GM15510 (cell line): ENCODE measurements around the gene NLRP9.

Experiments used
- POLR2A ChIP-seq: IDR thresholded peaks from 3 replicates; pipeline ENCODE4 v1.6.1; 2011; ENCODE audit warnings: borderline replicate concordance; ENCODE audit not compliant: insufficient read length; ENCODE audit errors: extremely low read depth

The NLRP9 gene

GRCh38 chr19:55705972-55706371 lies 32.2 kb downstream of the NLRP9 start:
- no peak for TF ChIP-seq POLR2A

GRCh38 chr19:55704494-55705245 lies 33.5 kb downstream of the NLRP9 start:
- no peak for TF ChIP-seq POLR2A

DNA sequence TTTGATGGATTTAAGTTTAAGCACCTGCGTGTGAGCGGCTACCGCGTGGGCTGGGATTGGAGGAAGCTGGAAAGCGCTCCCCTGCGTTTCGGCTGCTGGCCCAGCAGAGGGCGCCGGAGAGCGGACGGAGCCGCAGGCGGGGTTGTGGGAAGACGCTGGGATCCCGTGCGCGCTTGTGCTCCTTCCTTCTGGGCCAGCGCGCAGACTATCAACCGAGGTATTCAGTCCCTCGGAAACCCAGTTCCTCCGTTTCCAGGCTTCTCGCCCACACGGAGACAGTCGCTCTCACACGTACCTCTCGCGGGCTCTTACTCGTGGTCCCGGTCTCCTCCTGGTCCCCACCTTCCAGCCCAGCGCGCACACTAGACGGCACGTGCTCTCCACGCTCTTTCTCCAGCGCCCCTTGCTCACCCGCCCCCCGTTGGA lies 34.4 kb downstream of the NLRP9 start:
- no peak for TF ChIP-seq POLR2A

DNA sequence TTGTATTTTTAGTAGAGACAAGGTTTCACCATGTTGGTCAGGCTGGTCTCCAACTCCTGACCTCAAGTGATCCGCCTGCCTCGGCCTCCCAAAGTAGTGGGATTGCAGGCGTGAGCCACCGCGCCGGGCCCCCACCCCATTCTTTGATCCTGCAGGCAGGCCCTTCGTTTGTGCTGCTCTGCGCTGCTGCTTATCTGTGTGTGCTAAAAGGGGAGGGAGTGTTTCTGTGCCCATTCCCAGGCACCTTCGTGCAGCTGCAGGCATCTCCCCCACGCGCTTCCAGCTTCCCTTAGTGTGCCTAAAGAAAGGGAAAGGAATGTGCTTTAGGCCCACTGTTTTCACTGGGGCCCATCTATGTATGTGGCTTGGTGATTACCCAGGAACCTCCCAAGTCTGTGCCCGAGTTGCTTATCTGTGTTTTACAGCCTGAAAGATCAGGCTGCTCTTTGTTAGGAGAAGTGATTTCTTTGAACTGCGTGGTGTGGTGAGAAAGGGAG lies 36.0 kb downstream of the NLRP9 start:
- TF ChIP-seq POLR2A, result no peak

GRCh38 chr19:55700813-55701212 lies 37.4 kb downstream of the NLRP9 start:
- no peak for TF ChIP-seq POLR2A

DNA sequence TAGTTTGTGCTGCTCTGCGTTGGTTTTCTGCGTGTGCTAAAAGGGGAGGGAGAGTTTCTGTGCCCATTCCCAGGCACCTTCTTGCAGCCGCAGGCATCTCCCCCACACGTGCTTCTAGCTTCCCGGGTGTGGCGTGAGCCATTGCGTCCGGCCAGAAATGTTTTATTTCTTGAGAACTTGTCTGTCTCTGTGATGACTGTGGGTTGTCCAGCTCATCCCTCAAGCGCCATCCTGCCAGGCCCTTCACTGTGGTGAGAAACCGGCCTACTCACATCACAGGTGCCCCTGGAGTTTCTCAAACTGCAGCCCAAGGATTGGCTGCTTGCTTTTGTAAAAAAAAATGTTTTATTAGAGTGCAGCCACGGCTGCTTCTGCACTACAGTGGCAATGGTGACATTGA lies 39.0 kb downstream of the NLRP9 start:
- TF ChIP-seq POLR2A, result no peak

GRCh38 chr19:55698256-55698655 lies 39.9 kb downstream of the NLRP9 start:
- no peak for TF ChIP-seq POLR2A

- TF ChIP-seq POLR2A, result no peak
These were observed 40.5 kb downstream of the NLRP9 start for GRCh38 chr19:55697698-55698097.

GRCh38 chr19:55697069-55697440 lies 41.1 kb downstream of the NLRP9 start:
- no peak for TF ChIP-seq POLR2A

- TF ChIP-seq POLR2A, result no peak
These were observed 41.7 kb downstream of the NLRP9 start for GRCh38 chr19:55696301-55697068.

DNA sequence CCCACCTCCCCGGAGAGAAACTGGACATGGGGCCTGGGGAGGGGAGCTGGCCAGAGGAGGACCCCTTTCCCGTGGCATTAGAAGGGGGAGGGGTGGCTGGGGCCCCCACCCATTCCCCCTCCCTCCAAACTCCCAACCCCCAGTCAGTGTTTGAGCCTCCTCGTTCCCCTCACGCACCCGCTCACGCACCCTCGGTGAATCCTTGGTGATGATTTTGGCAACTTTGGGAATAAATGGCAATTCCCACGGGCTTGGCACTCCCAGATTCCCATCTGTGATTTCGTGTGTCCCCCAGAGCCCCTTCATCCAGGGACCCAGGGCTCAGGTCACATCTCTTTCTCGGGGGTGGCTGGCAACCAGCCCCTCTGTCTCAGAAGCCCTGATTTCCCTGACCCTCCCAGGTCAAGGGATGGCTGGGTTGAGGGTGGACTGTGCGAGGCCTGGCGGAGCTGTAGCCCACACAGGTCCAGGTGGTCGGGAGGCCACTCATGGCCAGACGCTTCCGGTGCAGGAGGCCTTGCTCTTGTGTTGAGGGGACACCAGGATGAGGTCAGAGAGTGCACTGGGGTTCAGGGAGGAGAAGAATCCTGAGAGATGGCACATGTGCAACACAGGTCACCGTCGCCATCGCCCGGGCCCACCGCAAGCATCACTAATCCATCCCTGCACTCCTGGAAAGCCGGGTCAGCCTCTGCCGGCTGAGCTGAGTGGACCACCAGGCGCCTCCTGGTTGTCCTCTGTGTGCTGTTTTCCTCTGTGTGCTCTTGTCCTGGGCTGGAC lies 42.5 kb downstream of the NLRP9 start:
- no peak for TF ChIP-seq POLR2A

DNA sequence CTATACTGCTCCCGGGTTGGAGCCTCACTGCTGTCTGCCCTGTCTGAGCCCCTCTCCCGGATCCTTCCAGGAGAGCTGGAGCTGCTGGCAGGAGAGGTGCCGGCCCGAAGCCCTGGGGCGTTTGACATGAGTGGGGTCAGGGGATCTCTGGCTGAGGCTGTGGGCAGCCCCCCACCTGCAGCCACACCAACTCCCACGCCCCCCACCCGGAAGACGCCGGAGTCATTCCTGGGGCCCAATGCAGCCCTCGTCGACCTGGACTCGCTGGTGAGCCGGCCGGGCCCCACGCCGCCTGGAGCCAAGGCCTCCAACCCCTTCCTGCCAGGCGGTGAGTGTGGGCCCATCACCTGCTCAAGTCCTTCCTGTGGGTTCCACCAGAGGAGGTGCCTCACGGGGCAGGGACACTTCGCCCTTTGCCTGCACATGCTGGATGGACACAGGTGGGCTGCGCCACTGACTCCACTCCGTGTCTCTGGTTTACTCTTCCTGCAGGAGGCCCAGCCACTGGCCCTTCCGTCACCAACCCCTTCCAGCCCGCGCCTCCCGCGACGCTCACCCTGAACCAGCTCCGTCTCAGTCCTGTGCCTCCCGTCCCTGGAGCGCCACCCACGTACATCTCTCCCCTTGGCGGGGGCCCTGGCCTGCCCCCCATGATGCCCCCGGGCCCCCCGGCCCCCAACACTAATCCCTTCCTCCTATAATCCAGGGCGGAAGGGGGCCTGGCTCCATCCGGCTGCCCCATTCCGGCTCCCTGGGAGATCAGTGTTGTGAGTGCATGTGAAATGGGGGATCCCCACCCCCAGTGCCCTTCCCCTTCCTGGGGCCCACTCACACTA lies 43.3 kb downstream of the NLRP9 start:
- TF ChIP-seq POLR2A, result no peak

DNA sequence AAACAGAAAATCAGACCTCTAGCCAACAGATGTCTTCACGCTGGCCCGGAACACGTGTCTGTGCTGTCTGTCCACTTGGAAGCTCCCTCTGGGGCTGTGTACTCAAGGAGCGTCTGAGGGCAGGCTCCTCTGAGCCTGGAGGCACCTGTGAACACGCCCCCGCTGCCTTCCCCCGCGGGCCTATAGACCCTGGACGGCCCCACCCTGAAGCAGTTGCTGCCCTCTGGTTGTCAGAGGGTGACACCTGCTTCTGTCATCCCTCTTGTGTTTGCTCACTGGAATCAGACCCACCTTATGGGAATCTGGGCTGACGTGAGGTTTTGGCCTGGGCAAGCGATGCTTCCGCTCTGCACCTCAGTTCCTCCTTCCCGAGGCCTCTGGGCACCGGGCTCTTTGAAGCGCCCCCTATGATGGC lies 44.0 kb downstream of the NLRP9 start:
- TF ChIP-seq POLR2A, result no peak

GRCh38 chr19:55693336-55693974 lies 44.7 kb downstream of the NLRP9 start:
- TF ChIP-seq POLR2A, result no peak

- no peak for TF ChIP-seq POLR2A
These were observed 45.5 kb downstream of the NLRP9 start for GRCh38 chr19:55692681-55693081.
